Nephron (organoid): ENCODE results near the gene UGT1A9.
A peak's percentile ranks its signal among the peaks of the same experiment; 100 is the strongest.

Experiments
- H3K27ac Mint-ChIP-seq, 3 experiments: 2 replicates each; pipeline ENCODE4 v1.8.0; 2020; ENCODE audit warnings: mixed read lengths in 3 of 3, mild to moderate bottlenecking in 2 of 3, moderate library complexity in 1 of 3
- H3K27me3 Mint-ChIP-seq: 2 replicates; pipeline ENCODE4 v1.8.0; 2021; ENCODE audit warnings: low read depth, mild to moderate bottlenecking, moderate library complexity, mixed read lengths
- H3K36me3 Mint-ChIP-seq: 2 replicates; pipeline ENCODE4 v1.8.0; 2020; ENCODE audit warnings: low read depth, mixed read lengths
- H3K4me1 Mint-ChIP-seq: 2 replicates; pipeline ENCODE4 v1.8.0; 2020; ENCODE audit warnings: mixed read lengths
- H3K4me3 Mint-ChIP-seq, 3 experiments: 2 replicates each; pipeline ENCODE4 v1.8.0; 2020; ENCODE audit warnings: mild to moderate bottlenecking in 3 of 3, mixed read lengths in 3 of 3, moderate library complexity in 2 of 3
- H3K9me3 Mint-ChIP-seq: 2 replicates; pipeline ENCODE4 v1.8.0; 2020; ENCODE audit warnings: mixed read lengths
- CTCF ChIP-seq, 3 experiments: fragments of 200-600 bp; sonication (generic); IDR thresholded peaks; one replicate each; pipeline ENCODE4 v1.5.0; 2021; ENCODE audit warnings: antibody characterized with exemption in 3 of 3; ENCODE audit not compliant: unreplicated experiment in 3 of 3

Gene UGT1A9

GRCh38 chr2:233708942-233709341, 37.2 kb downstream of the UGT1A9 start:
- Mint-ChIP-seq H3K4me3 (no peak overlapping the region), H3K36me3 (no peaks in the 10 kb centered on the region), H3K9me3 (peaks cover 6% of the 10 kb centered on the region), H3K4me1 (no peaks in the 10 kb centered on the region), H3K27ac (no peak overlapping the region), H3K27me3 (peaks cover 21% of the 10 kb centered on the region)
- no peak for TF ChIP-seq CTCF (IDR thresholded peaks at IDR 0.05; ENCODE audit: unreplicated experiment in 3 of 3)

GRCh38 chr2:233711312-233712008, 39.8 kb downstream of the UGT1A9 start:
- peaks cover 29% of the 10 kb centered on the region for H3K27me3 Mint-ChIP-seq
- TF ChIP-seq CTCF (IDR thresholded peaks at IDR 0.05; ENCODE audit: unreplicated experiment in 3 of 3), result peak; percentile 75 to 81 (median 81)
- H3K4me3 Mint-ChIP-seq, result no peak overlapping the region
- no peaks in the 10 kb centered on the region for H3K4me1 Mint-ChIP-seq
- H3K9me3 Mint-ChIP-seq, result no peaks in the 10 kb centered on the region
- H3K27ac Mint-ChIP-seq, result no peak overlapping the region
- no peaks in the 10 kb centered on the region for H3K36me3 Mint-ChIP-seq

DNA sequence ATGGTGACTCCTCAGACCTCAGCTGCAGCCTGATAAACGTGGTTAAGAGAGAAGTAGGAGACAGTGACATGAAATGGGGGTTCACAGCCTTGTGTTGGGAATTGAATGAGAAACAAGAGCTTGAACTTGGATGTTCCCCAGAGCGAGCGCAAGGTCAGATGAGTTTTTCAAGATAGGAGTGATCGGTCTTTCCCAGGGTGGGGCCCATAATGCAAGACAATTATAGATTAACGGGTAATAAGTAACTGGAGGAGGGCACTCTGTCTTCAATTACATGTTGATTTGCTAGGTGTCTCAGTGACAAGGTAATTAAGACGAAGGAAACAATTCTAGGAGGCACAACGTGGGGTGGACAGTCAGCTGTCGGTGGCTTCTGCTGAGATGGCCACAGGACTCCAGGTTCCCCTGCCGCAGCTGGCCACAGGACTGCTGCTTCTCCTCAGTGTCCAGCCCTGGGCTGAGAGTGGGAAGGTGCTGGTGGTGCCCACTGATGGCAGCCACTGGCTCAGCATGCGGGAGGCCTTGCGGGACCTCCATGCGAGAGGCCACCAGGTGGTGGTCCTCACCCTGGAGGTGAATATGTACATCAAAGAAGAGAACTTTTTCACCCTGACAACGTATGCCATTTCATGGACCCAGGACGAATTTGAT, 41.0 kb downstream of the UGT1A9 start, which contains the start of gene UGT1A5:
TSS of gene UGT1A5 (plus strand) at position 297 of the 651 bp plus-strand sequence. CDS start at position 382, 85 bp downstream.
- Mint-ChIP-seq H3K27me3 (peaks cover 26% of the 10 kb centered on the region), H3K9me3 (no peaks in the 10 kb centered on the region), H3K27ac (no peak within 1 kb of the TSS), H3K36me3 (no peaks in the 10 kb centered on the region), H3K4me1 (no peaks in the 10 kb centered on the region), H3K4me3 (no peak within 1 kb of the TSS)
- no peak for TF ChIP-seq CTCF (IDR thresholded peaks at IDR 0.05; ENCODE audit: unreplicated experiment in 3 of 3)

DNA sequence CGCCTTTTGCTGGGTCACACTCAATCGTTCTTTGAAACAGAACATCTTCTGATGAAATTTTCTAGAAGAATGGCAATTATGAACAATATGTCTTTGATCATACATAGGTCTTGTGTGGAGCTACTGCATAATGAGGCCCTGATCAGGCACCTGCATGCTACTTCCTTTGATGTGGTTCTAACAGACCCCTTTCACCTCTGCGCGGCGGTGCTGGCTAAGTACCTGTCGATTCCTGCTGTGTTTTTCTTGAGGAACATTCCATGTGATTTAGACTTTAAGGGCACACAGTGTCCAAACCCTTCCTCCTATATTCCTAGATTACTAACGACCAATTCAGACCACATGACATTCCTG, 41.5 kb downstream of the UGT1A9 start:
- TF ChIP-seq CTCF (IDR thresholded peaks at IDR 0.05; ENCODE audit: unreplicated experiment in 3 of 3), result no peak
- no peaks in the 10 kb centered on the region for H3K9me3 Mint-ChIP-seq
- H3K36me3 Mint-ChIP-seq, result no peaks in the 10 kb centered on the region
- no peaks in the 10 kb centered on the region for H3K4me1 Mint-ChIP-seq
- H3K4me3 Mint-ChIP-seq, result no peak overlapping the region
- no peak overlapping the region for H3K27ac Mint-ChIP-seq
- H3K27me3 Mint-ChIP-seq, result peaks cover 25% of the 10 kb centered on the region

GRCh38 chr2:233714121-233714520, 42.4 kb downstream of the UGT1A9 start:
- no peaks in the 10 kb centered on the region for H3K4me1 Mint-ChIP-seq
- no peaks in the 10 kb centered on the region for H3K9me3 Mint-ChIP-seq
- peaks cover 26% of the 10 kb centered on the region for H3K27me3 Mint-ChIP-seq
- no peak overlapping the region for H3K27ac Mint-ChIP-seq
- H3K36me3 Mint-ChIP-seq, result no peaks in the 10 kb centered on the region
- H3K4me3 Mint-ChIP-seq, result no peak overlapping the region
- TF ChIP-seq CTCF (IDR thresholded peaks at IDR 0.05; ENCODE audit: unreplicated experiment in 3 of 3), result no peak

GRCh38 chr2:233718552-233718951, 46.9 kb downstream of the UGT1A9 start, which contains the start of gene UGT1A4:
Gene UGT1A4 (plus strand): TSS chr2:233718736. CDS start chr2:233718821, 85 bp downstream.
- Mint-ChIP-seq H3K27ac (no peak within 1 kb of the TSS), H3K27me3 (peaks cover 26% of the 10 kb centered on the region), H3K4me1 (no peaks in the 10 kb centered on the region), H3K4me3 (no peak within 1 kb of the TSS), H3K36me3 (no peaks in the 10 kb centered on the region), H3K9me3 (peaks cover 6% of the 10 kb centered on the region)
- no peak for TF ChIP-seq CTCF (IDR thresholded peaks at IDR 0.05; ENCODE audit: unreplicated experiment in 3 of 3)
